Dedifferentiated amniotic fluid mesenchymal stem cell (primary cell): ENCODE measurements around the gene MS4A4E.
"Not testable (repeated sequence)": the region's sequence is repeated elsewhere in the genome, so short reads cannot be mapped to it uniquely, and the experiment has no call there.

Source experiments
- DNase-seq: peaks from one replicate; pipeline ENCODE4 v3.0.0-alpha.2; 2016; ENCODE audit errors: extremely low spot score

MS4A4E gene

GRCh38 chr11:60221692-60222091 is 21.2 kb downstream of the MS4A4E start:
- DNase-seq = no peak

- no peak for DNase-seq
Measured at GRCh38 chr11:60221181-60221580, 21.8 kb downstream of the MS4A4E start.

- no peak for DNase-seq
Measured at GRCh38 chr11:60214386-60214785, 28.6 kb downstream of the MS4A4E start.

GRCh38 chr11:60211206-60211605 is 31.7 kb downstream of the MS4A4E start:
- DNase-seq = no peak

GRCh38 chr11:60209977-60210376 is 33.0 kb downstream of the MS4A4E start:
- no peak for DNase-seq

GRCh38 chr11:60208951-60209350 is 34.0 kb downstream of the MS4A4E start:
- DNase-seq = no peak

GRCh38 chr11:60208146-60208895 is 34.6 kb downstream of the MS4A4E start:
- DNase-seq = no peak

GRCh38 chr11:60206616-60207015 is 36.3 kb downstream of the MS4A4E start:
- DNase-seq = no peak

GRCh38 chr11:60204922-60205321 is 38.0 kb downstream of the MS4A4E start:
- no peak for DNase-seq

- not testable (repeated sequence) for DNase-seq
Measured at GRCh38 chr11:60201334-60201733, 41.6 kb downstream of the MS4A4E start.

- DNase-seq = no peak
Measured at GRCh38 chr11:60197442-60197841, 45.5 kb downstream of the MS4A4E start.

- no peak for DNase-seq
Measured at GRCh38 chr11:60195923-60196368, 47.0 kb downstream of the MS4A4E start.

- DNase-seq = no peak
Measured at GRCh38 chr11:60194511-60194910, 48.4 kb downstream of the MS4A4E start.

- no peak for DNase-seq
Measured at GRCh38 chr11:60193687-60194433, 49.1 kb downstream of the MS4A4E start.

- DNase-seq = not testable (repeated sequence)
Measured at GRCh38 chr11:60192564-60192963, 50.4 kb downstream of the MS4A4E start.

- DNase-seq = not testable (repeated sequence)
Measured at GRCh38 chr11:60188481-60188880, 54.5 kb downstream of the MS4A4E start.

GRCh38 chr11:60186128-60186527 is 56.8 kb downstream of the MS4A4E start:
- not testable (repeated sequence) for DNase-seq

- DNase-seq = not testable (repeated sequence)
Measured at GRCh38 chr11:60185512-60185827, 57.5 kb downstream of the MS4A4E start.

GRCh38 chr11:60184824-60185511 is 58.0 kb downstream of the MS4A4E start:
- DNase-seq = no peak

GRCh38 chr11:60183591-60184205 is 59.2 kb downstream of the MS4A4E start:
- DNase-seq = no peak

- no peak for DNase-seq
Measured at GRCh38 chr11:60182541-60183330, 60.2 kb downstream of the MS4A4E start, which contains the start of gene MS4A6A. Gene MS4A6A (minus strand): TSS chr11:60183083. CDS start chr11:60181727, 1,356 bp downstream.
